ACC112 (cell line): ENCODE measurements around the gene CKAP2L.

Experiments used
- H2AFZ ChIP-seq: fragments of 200-600 bp; sonication (generic); one replicate; pipeline ENCODE4 v1.6.0; 2017; ENCODE audit warnings: antibody characterized with exemption, low read length; ENCODE audit not compliant: unreplicated experiment
- H3K27ac ChIP-seq: fragments of 200-600 bp; sonication (generic); 2 replicates; pipeline ENCODE4 v1.5.1; 2014; ENCODE audit warnings: low read depth, mild to moderate bottlenecking, antibody characterized with exemption, low read length, moderate library complexity
- H3K27me3 ChIP-seq: fragments of 200-600 bp; sonication (generic); 2 replicates; pipeline ENCODE4 v1.6.1; 2014; ENCODE audit warnings: mild to moderate bottlenecking, antibody characterized with exemption, low read length, moderate library complexity, mixed read lengths; ENCODE audit not compliant: insufficient read depth
- H3K36me3 ChIP-seq: fragments of 200-600 bp; sonication (generic); 2 replicates; pipeline ENCODE4 v1.6.1; 2016; ENCODE audit warnings: mild to moderate bottlenecking, antibody characterized with exemption, low read length, moderate library complexity, mixed read lengths; ENCODE audit not compliant: insufficient read depth
- H3K4me1 ChIP-seq: fragments of 200-600 bp; sonication (generic); one replicate; pipeline ENCODE4 v1.6.1; 2016; ENCODE audit warnings: low read length, mixed read lengths; ENCODE audit not compliant: insufficient read depth, unreplicated experiment, control insufficient read depth
- H3K4me3 ChIP-seq: fragments of 200-600 bp; sonication (generic); 2 replicates; pipeline ENCODE4 v1.5.1; 2014; ENCODE audit warnings: mild to moderate bottlenecking, low read depth, low read length
- H3K79me2 ChIP-seq: fragments of 200-600 bp; sonication (generic); one replicate; pipeline ENCODE4 v1.6.0; 2016; ENCODE audit warnings: low read length; ENCODE audit not compliant: control insufficient read depth, unreplicated experiment, insufficient read depth

CKAP2L gene

GRCh38 chr2:112740527-112740926, 23.9 kb downstream of the CKAP2L start:
- peaks cover 20% of the 10 kb centered on the region for H3K36me3 ChIP-seq
- no peak overlapping the region for H2AFZ ChIP-seq
- no peak overlapping the region for H3K27ac ChIP-seq
- no peaks in the 10 kb centered on the region for H3K79me2 ChIP-seq
- H3K4me3 ChIP-seq, result no peak overlapping the region
- no peaks in the 10 kb centered on the region for H3K27me3 ChIP-seq
- H3K4me1 ChIP-seq, result peaks cover 13% of the 10 kb centered on the region

DNA sequence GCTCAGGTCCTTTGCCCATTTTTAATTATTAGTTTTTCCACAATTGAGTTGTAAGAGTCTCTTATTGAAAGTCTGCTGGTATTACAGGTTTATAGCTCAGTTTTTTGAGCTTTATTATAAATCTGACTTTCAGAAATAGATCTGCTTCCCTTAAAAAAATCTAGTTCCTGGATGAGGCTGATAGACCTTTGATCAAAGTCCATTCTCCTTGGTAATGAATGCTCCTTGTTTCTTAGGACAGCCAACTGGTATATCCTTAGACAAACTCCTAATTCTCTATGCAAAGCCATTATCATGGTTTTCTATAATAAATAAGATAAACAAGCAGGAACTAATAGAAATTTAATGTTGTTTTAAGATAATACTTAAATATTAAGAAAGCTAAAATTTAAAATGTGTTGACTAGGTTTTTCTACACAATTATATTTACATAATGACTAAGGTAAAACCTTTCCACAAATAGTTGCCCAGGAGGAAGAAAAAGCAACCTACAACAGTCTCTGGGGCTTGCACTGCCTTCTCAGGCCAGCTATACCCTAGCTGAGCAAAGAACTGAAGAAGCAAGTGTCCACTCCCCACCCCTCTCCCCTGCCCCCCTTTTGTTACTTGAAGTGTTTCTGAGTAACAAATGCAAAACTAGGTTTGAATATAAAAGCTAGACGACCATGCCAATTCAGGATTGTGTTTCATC, 26.7 kb downstream of the CKAP2L start:
- H2AFZ ChIP-seq, result no peak overlapping the region
- peaks cover 13% of the 10 kb centered on the region for H3K4me1 ChIP-seq
- H3K27me3 ChIP-seq, result no peaks in the 10 kb centered on the region
- H3K36me3 ChIP-seq, result peaks cover 18% of the 10 kb centered on the region
- no peaks in the 10 kb centered on the region for H3K79me2 ChIP-seq
- H3K4me3 ChIP-seq, result no peak overlapping the region
- peak overlapping the region; percentile 18; the same call in 1 of the 2 replicates for H3K27ac ChIP-seq

DNA sequence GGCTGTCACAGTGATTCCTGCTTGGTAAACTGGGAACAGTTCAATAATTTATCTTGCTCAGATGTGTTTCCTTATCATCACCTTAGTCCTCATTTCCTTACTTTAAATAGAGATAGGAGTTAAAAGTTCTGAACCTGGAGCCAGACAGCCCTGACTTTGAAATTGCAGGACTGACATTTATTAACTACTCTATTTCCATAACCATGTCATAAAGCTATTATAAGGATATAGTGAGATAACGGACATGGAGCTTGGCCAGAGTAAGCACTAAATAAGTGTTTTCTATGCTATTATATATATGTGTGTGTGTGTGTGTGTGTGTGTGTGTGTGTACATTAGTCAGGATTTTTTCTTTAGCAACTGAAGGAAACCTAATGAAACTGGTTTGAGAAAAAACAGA, 30.5 kb downstream of the CKAP2L start:
- Histone ChIP-seq H3K4me3 (no peak overlapping the region), H3K27me3 (no peaks in the 10 kb centered on the region), H3K27ac (no peak overlapping the region)

GRCh38 chr2:112733456-112733855, 31.0 kb downstream of the CKAP2L start:
- Histone ChIP-seq H3K27me3 (no peaks in the 10 kb centered on the region), H3K79me2 (no peaks in the 10 kb centered on the region), H2AFZ (no peak overlapping the region), H3K27ac (no peak overlapping the region), H3K4me3 (no peak overlapping the region), H3K36me3 (no peaks in the 10 kb centered on the region; the same call in none of the 2 replicates), H3K4me1 (peaks cover 13% of the 10 kb centered on the region)

More for the DNA sequence above, 30.5 kb downstream of the CKAP2L start:
- H3K36me3 ChIP-seq, result no peaks in the 10 kb centered on the region; the same call in none of the 2 replicates
- H2AFZ ChIP-seq, result no peak overlapping the region
- no peaks in the 10 kb centered on the region for H3K79me2 ChIP-seq
- H3K4me1 ChIP-seq, result peaks cover 13% of the 10 kb centered on the region

DNA sequence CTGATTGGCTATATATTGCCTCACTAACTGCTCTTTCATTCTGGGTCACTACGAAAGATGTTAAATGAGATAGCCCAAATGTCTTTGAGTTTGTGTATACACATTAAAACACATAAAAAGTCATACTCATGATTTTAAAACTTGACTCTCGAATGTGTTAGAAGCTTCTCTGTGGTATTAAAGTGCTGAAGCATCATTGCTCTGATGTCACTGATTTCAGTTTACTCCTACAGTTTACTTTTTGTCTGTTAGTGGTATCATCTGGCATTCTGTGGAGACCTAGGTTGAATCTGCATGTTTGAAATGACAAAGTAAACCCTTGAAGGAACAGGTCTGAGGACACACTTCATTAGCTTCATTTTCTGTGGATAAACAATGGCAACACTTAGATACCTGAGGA, 32.9 kb downstream of the CKAP2L start:
- H2AFZ ChIP-seq, result no peak overlapping the region
- no peaks in the 10 kb centered on the region for H3K79me2 ChIP-seq
- H3K4me3 ChIP-seq, result no peak overlapping the region
- H3K4me1 ChIP-seq, result peaks cover 1% of the 10 kb centered on the region
- no peaks in the 10 kb centered on the region for H3K27me3 ChIP-seq
- no peak overlapping the region for H3K27ac ChIP-seq
- no peaks in the 10 kb centered on the region for H3K36me3 ChIP-seq

DNA sequence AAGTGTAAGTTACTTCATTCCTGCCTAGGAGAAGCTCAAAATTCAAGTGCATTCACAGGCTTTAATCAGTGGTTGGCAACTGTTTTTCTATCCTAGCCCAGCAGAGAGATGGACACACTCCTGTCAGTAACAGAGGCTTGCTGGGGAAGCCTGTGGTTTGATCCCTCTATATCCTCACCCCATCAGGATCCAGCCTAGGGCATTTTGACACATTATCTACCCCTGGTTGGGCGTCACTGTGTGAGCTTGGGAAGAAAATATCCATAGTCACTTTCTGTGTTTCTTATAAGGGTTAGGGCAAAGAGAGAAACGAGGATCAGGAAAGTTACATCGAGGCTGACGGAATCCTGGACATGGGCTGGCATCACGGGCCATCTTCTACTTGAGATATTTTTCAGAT, 33.6 kb downstream of the CKAP2L start:
- Histone ChIP-seq H3K4me1 (peaks cover 3% of the 10 kb centered on the region), H3K4me3 (no peak overlapping the region), H3K36me3 (no peaks in the 10 kb centered on the region), H3K27ac (no peak overlapping the region), H3K27me3 (no peaks in the 10 kb centered on the region), H2AFZ (no peak overlapping the region), H3K79me2 (no peaks in the 10 kb centered on the region)

- Histone ChIP-seq H2AFZ (no peak overlapping the region), H3K4me3 (no peak overlapping the region), H3K36me3 (no peaks in the 10 kb centered on the region), H3K79me2 (no peaks in the 10 kb centered on the region), H3K4me1 (peaks cover 3% of the 10 kb centered on the region), H3K27me3 (no peaks in the 10 kb centered on the region), H3K27ac (no peak overlapping the region)
Observed at GRCh38 chr2:112730216-112730615, 34.2 kb downstream of the CKAP2L start.

- Histone ChIP-seq H3K36me3 (no peaks in the 10 kb centered on the region), H3K79me2 (no peaks in the 10 kb centered on the region), H3K27me3 (no peaks in the 10 kb centered on the region), H3K4me1 (peaks cover 3% of the 10 kb centered on the region), H3K4me3 (no peak overlapping the region), H3K27ac (no peak overlapping the region), H2AFZ (no peak overlapping the region)
Observed at GRCh38 chr2:112728378-112729175, 35.8 kb downstream of the CKAP2L start.

DNA sequence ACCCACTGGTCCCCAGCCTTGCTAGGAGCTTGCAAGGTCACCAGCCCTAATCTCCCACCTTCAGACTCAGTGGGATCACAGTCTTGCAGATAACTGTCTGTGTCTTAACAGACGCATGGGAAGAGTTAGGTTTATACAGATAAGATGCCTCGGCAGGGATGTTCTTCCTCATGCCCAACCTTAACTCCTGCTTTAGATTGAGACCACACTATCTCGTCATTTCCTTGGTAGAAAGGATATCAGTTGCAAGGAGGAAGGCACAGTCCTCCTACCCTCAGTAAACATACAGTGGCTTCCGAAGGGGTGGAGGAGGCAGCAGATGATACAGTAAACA, 36.4 kb downstream of the CKAP2L start:
- Histone ChIP-seq H3K27me3 (no peaks in the 10 kb centered on the region), H3K27ac (no peak overlapping the region), H3K4me3 (no peak overlapping the region), H2AFZ (no peak overlapping the region), H3K36me3 (no peaks in the 10 kb centered on the region), H3K4me1 (peaks cover 3% of the 10 kb centered on the region), H3K79me2 (no peaks in the 10 kb centered on the region)

DNA sequence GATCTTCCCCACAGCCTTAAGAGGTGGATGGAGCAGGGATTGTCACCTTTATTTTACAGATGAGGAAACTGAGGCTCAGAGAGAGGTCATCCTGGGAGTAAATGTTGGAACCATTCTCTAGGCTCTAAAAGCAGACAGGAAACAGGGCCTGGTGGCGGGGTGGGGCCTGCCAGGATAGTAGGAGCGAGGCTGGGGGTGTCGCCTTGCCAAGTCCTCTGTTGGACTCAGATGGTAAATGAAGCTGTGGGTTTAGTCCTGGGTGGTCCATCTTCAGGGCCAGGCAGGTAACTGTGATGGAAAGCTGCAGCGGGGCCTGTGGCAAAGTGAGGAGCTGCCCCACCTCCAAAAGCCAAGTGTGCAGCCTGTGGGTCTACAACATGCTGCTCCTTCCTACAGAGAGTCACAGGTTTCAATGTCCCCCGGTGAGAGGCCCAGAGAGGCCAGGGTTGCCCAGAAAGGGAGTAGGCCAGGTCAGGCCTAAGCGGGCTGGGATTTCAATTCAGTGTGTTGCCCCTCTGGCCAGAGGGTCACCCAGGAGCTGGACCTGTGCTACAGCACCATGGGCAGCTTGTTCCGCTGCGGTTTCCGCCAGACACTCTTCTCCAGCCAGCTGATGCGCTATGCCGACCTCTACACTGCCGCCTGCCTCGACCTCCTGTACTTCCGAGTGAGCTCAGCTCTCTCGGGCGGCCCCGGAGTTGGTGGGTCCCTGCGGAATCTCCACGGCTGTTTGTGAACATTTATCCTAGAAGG, 37.0 kb downstream of the CKAP2L start:
- H3K27ac ChIP-seq, result no peak overlapping the region
- no peaks in the 10 kb centered on the region for H3K36me3 ChIP-seq
- no peak overlapping the region for H2AFZ ChIP-seq
- H3K79me2 ChIP-seq, result no peaks in the 10 kb centered on the region
- H3K4me3 ChIP-seq, result no peak overlapping the region
- H3K27me3 ChIP-seq, result no peaks in the 10 kb centered on the region
- H3K4me1 ChIP-seq, result peaks cover 3% of the 10 kb centered on the region
